ENCODE measurements around the gene TLCD1. TPM values are rescaled to one million over a fixed set of nuclear protein-coding genes. Genes with fewer than 3 reads are reported as not detected.

TLCD1 gene
- total RNA-seq, 4 donors from 2014 or later = 0.46 to 0.82 (median 0.75) TPM; not detected in 1

GRCh38 chr17:28728364-28729200, 2.5 kb upstream of the TLCD1 start, which contains the start of gene NEK8:
NEK8 (plus strand) TSS chr17:28728788; CDS start chr17:28728814, 26 bp downstream.
- Histone ChIP-seq H3K9me3 (no peaks in the 10 kb centered on the region), H3K4me1 (peaks cover 19 to 21% of the 10 kb centered on the region in 2 donors), H3K27ac (peak within 1 kb of the TSS; percentile 90 to 99 (median 98)), H3K4me3 (peak within 1 kb of the TSS; percentile 70 to 92 (median 80)), H3K27me3 (no peaks in the 10 kb centered on the region), H3K36me3 (peaks cover 3 to 13% of the 10 kb centered on the region in 2 donors)
- ATAC-seq (peak; percentile 79 to 82), DNase-seq (peak; percentile 88 to 94)
- in situ Hi-C loops (cut with MboI; ENCODE audit: low sequenced_read_pairs in 4 of 4) (no loop called here), intact Hi-C loops (cut with DNase I; ENCODE audit: low total_unique reads) (loop anchor here (1.0 to 5.0 kb wide), 5 partner anchors 34 to 384 kb away; partner anchors contain the start of genes FLOT2 and PHF12)
- TF ChIP-seq POLR2A (IDR thresholded peaks at IDR 0.05) = peak; percentile 67 to 77
- no peak for TF ChIP-seq CTCF (IDR thresholded peaks at IDR 0.05 in 4 of 5, conservative IDR thresholded peaks at IDR 0.05 in 1 of 5)

GRCh38 chr17:28726627-28727491, 826 bp upstream of the TLCD1 start:
- H3K9me3 ChIP-seq = no peaks in the 10 kb centered on the region
- DNase-seq (peak; percentile 77 to 82), ATAC-seq (peak; percentile 59 to 65)
- H3K4me1 ChIP-seq = peaks cover 30 to 32% of the 10 kb centered on the region in 2 donors
- in situ Hi-C loops (cut with MboI; ENCODE audit: low sequenced_read_pairs in 4 of 4) = no loop called here
- H3K27ac ChIP-seq = peak overlapping the region; percentile 56 to 99 (median 98)
- H3K4me3 ChIP-seq = peak overlapping the region; percentile 70 to 92 (median 80)
- intact Hi-C loops (cut with DNase I; ENCODE audit: low total_unique reads) = loop anchor here (1.0 to 5.0 kb wide), 5 partner anchors 16 to 385 kb away; partner anchors contain the start of gene FLOT2
- no peak for TF ChIP-seq POLR2A (IDR thresholded peaks at IDR 0.05)
- peak; percentile 98 to 100 (median 99) for TF ChIP-seq CTCF (IDR thresholded peaks at IDR 0.05 in 4 of 5, conservative IDR thresholded peaks at IDR 0.05 in 1 of 5)
- no peaks in the 10 kb centered on the region for H3K27me3 ChIP-seq
- H3K36me3 ChIP-seq = peaks cover 6 to 30% of the 10 kb centered on the region in 2 donors

- no peak for ATAC-seq
- in situ Hi-C loops (cut with MboI; ENCODE audit: low sequenced_read_pairs in 4 of 4) = no loop called here
- Histone ChIP-seq H3K4me3 (peak overlapping the region; percentile 70 to 92 (median 80)), H3K36me3 (peaks cover 6 to 41% of the 10 kb centered on the region in 2 donors), H3K27ac (peak overlapping the region in 2 of 4 donors; percentile 31 to 98), H3K4me1 (peaks cover 41 to 43% of the 10 kb centered on the region in 2 donors), H3K27me3 (no peaks in the 10 kb centered on the region), H3K9me3 (no peaks in the 10 kb centered on the region)
- no peak for DNase-seq
- intact Hi-C loops (cut with DNase I; ENCODE audit: low total_unique reads) = loop anchor here (1.0 to 5.0 kb wide), 4 partner anchors 25 to 387 kb away; partner anchors contain the start of gene FLOT2
- TF ChIP-seq CTCF (IDR thresholded peaks at IDR 0.05 in 4 of 5, conservative IDR thresholded peaks at IDR 0.05 in 1 of 5) (no peak), POLR2A (IDR thresholded peaks at IDR 0.05) (peak in 1 of 2 donors; percentile 30)
Observed at GRCh38 chr17:28725660-28726225, 290 bp downstream of the TLCD1 start.

GRCh38 chr17:28725166-28725659, 820 bp downstream of the TLCD1 start:
- in situ Hi-C loops (cut with MboI; ENCODE audit: low sequenced_read_pairs in 4 of 4) (no loop called here), intact Hi-C loops (cut with DNase I; ENCODE audit: low total_unique reads) (loop anchor here (5.0 kb wide), 3 partner anchors 37 to 387 kb away; partner anchors contain the start of gene FLOT2)
- Histone ChIP-seq H3K27me3 (no peaks in the 10 kb centered on the region), H3K27ac (peak overlapping the region in 1 of 4 donors; percentile 31), H3K4me1 (peaks cover 45 to 47% of the 10 kb centered on the region in 2 donors), H3K4me3 (peak overlapping the region in 2 of 4 donors; percentile 70 to 88), H3K9me3 (no peaks in the 10 kb centered on the region), H3K36me3 (peaks cover 6 to 42% of the 10 kb centered on the region in 2 donors)
- ATAC-seq (no peak), DNase-seq (no peak)
- no peak for TF ChIP-seq POLR2A (IDR thresholded peaks at IDR 0.05)
- TF ChIP-seq CTCF (IDR thresholded peaks at IDR 0.05 in 4 of 5, conservative IDR thresholded peaks at IDR 0.05 in 1 of 5) = no peak

All from gastrocnemius medialis (tissue), 4 donors.